Measurements from ENCODE around the gene ADD3. TPM values are rescaled to one million over a fixed set of nuclear protein-coding genes. Genes with fewer than 3 reads are reported as not detected.

The ADD3 gene
- total and polyA plus RNA-seq, 2 of the 13 experiments (the other 11 are each of a cell fraction or from before 2014, with no cell fraction given) = 44.7 to 57.5 TPM

GRCh38 chr10:109982123-109982522, 25.7 kb upstream of the ADD3 start:
- no peak overlapping the region for H3K27ac ChIP-seq (ENCODE audit: extremely low read length, insufficient read depth, low read length)
- no peaks in the 10 kb centered on the region for H3K9me3 ChIP-seq (ENCODE audit: low read length)
- WGBS (ENCODE audit: low lambda C conversion rate) = 94% methylated on average over 3 of the region's 3 CpGs
- H3K4me3 ChIP-seq (replicated peaks in 1 of 3; ENCODE audit: insufficient read depth in 1 of 3, low read depth in 2 of 3, low read length in 3 of 3) = no peak overlapping the region
- no TSS peak for BruUV-seq (replicated peaks)
- TF ChIP-seq GATAD2A (CRISPR knock-in tag; IDR thresholded peaks at IDR 0.05) = no peak
- no peak for TF ChIP-seq ZNF816 (CRISPR knock-in tag; IDR thresholded peaks at IDR 0.05; ENCODE audit: borderline replicate concordance)
- no peak for TF ChIP-seq REXO4 (CRISPR knock-in tag; IDR thresholded peaks at IDR 0.05; ENCODE audit: borderline replicate concordance)
- no peak for TF ChIP-seq ZNF512 (CRISPR knock-in tag; IDR thresholded peaks at IDR 0.05)
- no peak for TF ChIP-seq KLF11 (CRISPR knock-in tag; IDR thresholded peaks at IDR 0.05)
- TF ChIP-seq HNF4A (CRISPR knock-in tag; IDR thresholded peaks at IDR 0.05) = no peak
- TF ChIP-seq PHF20 (CRISPR knock-in tag; IDR thresholded peaks at IDR 0.05) = no peak
- no peak for TF ChIP-seq ZNF180 (CRISPR knock-in tag; IDR thresholded peaks at IDR 0.05; ENCODE audit: borderline replicate concordance, low read depth)
- TF ChIP-seq NKX3-1 (CRISPR knock-in tag; IDR thresholded peaks at IDR 0.05) = no peak
- TF ChIP-seq TCF7 (IDR thresholded peaks at IDR 0.05; ENCODE audit: low read depth) = no peak
- TF ChIP-seq ZNF749 (CRISPR knock-in tag; IDR thresholded peaks at IDR 0.05; ENCODE audit: borderline replicate concordance) = no peak
- no peak for TF ChIP-seq GPBP1L1 (CRISPR knock-in tag; IDR thresholded peaks at IDR 0.05)
- TF ChIP-seq REPIN1 (CRISPR knock-in tag; IDR thresholded peaks at IDR 0.05; ENCODE audit: borderline replicate concordance, low read depth) = no peak
- TF ChIP-seq GMEB2 (CRISPR knock-in tag; IDR thresholded peaks at IDR 0.05; ENCODE audit: low read depth) = no peak
- TF ChIP-seq SP4 (CRISPR knock-in tag; IDR thresholded peaks at IDR 0.05) = no peak
- no peaks in the 10 kb centered on the region for H3K36me3 ChIP-seq (replicated peaks in 1 of 2; ENCODE audit: control insufficient read depth in 1 of 2, insufficient read depth in 2 of 2, low read length in 2 of 2)
- DNase-seq (ENCODE audit: low spot score) = no peak
- FAIRE-seq = no peak
- H3K4me1 ChIP-seq (ENCODE audit: insufficient read depth, low read length) = peaks cover 21% of the 10 kb centered on the region
- no peak for ATAC-seq
- no peaks in the 10 kb centered on the region for H3K79me2 ChIP-seq (ENCODE audit: insufficient read depth, low read length)
- no peaks in the 10 kb centered on the region for H4K20me1 ChIP-seq (ENCODE audit: insufficient read depth, low read length)
- H3K27me3 ChIP-seq (ENCODE audit: control insufficient read depth in 1 of 2, insufficient read depth in 2 of 2, low read length in 2 of 2) = no peaks in the 10 kb centered on the region
- H3K9ac ChIP-seq (ENCODE audit: insufficient read depth, low read depth, low read length) = no peak overlapping the region
- no peak overlapping the region for H3K4me2 ChIP-seq (ENCODE audit: low read depth, low read length)
- ChIA-PET CTCF (ENCODE audit: low intra/inter-chr PET ratio, low total read pairs) (no interaction called here), POLR2A (no interaction called here)
- in situ Hi-C loops (cut with HindIII; ENCODE audit: extremely low pct_ligation_motif_present, low pct_unique_long_range_greater_than_20kb) (no loop called here), intact Hi-C loops (cut with micrococcal nuclease; ENCODE audit: unreplicated experiment) (no loop called here)
- H2AFZ ChIP-seq (ENCODE audit: low read length) = no peak overlapping the region

Measured in HepG2 (cell line).